ENCODE results near the gene OR4P4. TPM values are rescaled to one million over a fixed set of nuclear protein-coding genes. Genes with fewer than 3 reads are reported as not detected.

The OR4P4 gene
- total RNA-seq = not detected
- not detected for polyA plus RNA-seq
- total RNA-seq = not detected

DNA sequence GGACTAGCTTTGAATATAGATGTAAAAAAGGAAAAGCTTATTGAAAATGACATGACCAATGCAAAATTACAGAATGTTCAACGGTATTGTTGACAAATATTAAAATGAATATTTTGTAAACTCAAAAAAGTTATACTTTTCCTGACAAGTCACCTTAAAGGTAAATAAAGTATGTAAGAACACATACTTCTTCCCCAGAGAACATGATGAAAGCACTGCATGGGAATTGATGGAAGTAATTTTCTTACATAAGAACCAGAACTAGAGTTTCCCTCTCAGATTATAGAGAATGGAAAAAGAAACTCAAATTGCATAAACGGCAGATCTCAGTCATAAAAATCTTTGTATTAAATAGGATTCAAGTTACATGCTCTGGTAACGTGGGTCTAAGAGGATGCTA, at the start of gene OR4P4:
TSS of gene OR4P4 (plus strand) at position 301 of the 400 bp plus-strand sequence.
- no peaks in the 10 kb centered on the region for H3K27me3 ChIP-seq (ENCODE audit: control insufficient read depth in 2 of 2, insufficient read depth in 2 of 2, low read length in 2 of 2)
- Mint-ChIP-seq H3K27me3 (no peaks in the 10 kb centered on the region), H3K36me3 (no peaks in the 10 kb centered on the region), H3K27ac (no peak within 1 kb of the TSS), H3K9me3 (peaks cover 2 to 34% (median 7%) of the 10 kb centered on the region in 11 donors), H3K4me3 (no peak within 1 kb of the TSS), H3K4me1 (no peaks in the 10 kb centered on the region)
- intact Hi-C loops (cut with micrococcal nuclease) = loop anchor here in 1 of 2 donors (10.0 kb wide), 1 partner anchor 70 kb away; no protein-coding TSS in a partner anchor
- no peaks in the 10 kb centered on the region for H3K4me1 ChIP-seq (ENCODE audit: control insufficient read depth in 2 of 2, insufficient read depth in 2 of 2, low read length in 2 of 2)
- no peaks in the 10 kb centered on the region for H3K36me3 ChIP-seq (ENCODE audit: control insufficient read depth in 2 of 3, insufficient read depth in 3 of 3, low read length in 3 of 3)
- ChIA-PET POLR2A (no interaction called here), CTCF (no interaction called here)
- DNase-seq (no peak), ATAC-seq (no peak)
- no peaks in the 10 kb centered on the region for H3K9me3 ChIP-seq (ENCODE audit: control insufficient read depth in 2 of 3, low read length in 3 of 3)
- no peak within 1 kb of the TSS for H3K27ac ChIP-seq (ENCODE audit: low read depth, low read length)
- no peak within 1 kb of the TSS for H3K4me3 ChIP-seq (ENCODE audit: low read length)

DNA sequence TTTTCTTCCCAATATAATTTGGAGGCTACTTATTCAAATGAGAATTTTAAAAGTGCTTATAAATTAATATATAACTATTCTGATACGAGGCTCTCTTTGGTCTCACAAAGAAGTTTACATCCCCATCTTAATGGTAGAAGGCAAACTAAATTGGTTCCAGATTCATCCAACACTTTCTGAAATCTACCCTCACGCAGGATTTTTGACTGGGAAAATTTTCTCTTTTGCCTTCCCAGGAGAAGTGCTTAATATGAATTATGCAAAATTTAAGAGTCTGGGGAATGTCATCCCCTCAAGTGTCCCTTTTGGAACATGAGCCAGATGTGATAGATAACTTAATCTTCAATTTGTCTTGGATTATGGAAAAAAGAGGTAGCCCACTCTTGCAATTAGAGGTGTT, 27.4 kb upstream of the OR4P4 start, which contains the start of gene OR4C11:
TSS of gene OR4C11 (minus strand) at position 101 of the 400 bp plus-strand sequence. CDS start 3,272 bp downstream, outside the sequence.
- ATAC-seq (no peak), DNase-seq (no peak)
- POLR2A ChIA-PET = no interaction called here
- Histone ChIP-seq H3K9me3 (ENCODE audit: control insufficient read depth in 2 of 3, low read length in 3 of 3) (no peaks in the 10 kb centered on the region), H3K36me3 (ENCODE audit: control insufficient read depth in 2 of 3, insufficient read depth in 3 of 3, low read length in 3 of 3) (no peaks in the 10 kb centered on the region), H3K27me3 (ENCODE audit: control insufficient read depth in 2 of 2, insufficient read depth in 2 of 2, low read length in 2 of 2) (no peaks in the 10 kb centered on the region), H3K4me1 (ENCODE audit: control insufficient read depth in 2 of 2, insufficient read depth in 2 of 2, low read length in 2 of 2) (no peaks in the 10 kb centered on the region), H3K4me3 (ENCODE audit: low read length) (no peak within 1 kb of the TSS), H3K27ac (ENCODE audit: low read depth, low read length) (no peak within 1 kb of the TSS)
- CTCF ChIA-PET = no interaction called here
- no peaks in the 10 kb centered on the region for H3K36me3 Mint-ChIP-seq
- H3K27me3 Mint-ChIP-seq = no peaks in the 10 kb centered on the region
- H3K27ac Mint-ChIP-seq = no peak within 1 kb of the TSS
- intact Hi-C loops (cut with micrococcal nuclease) = no loop called here
- H3K9me3 Mint-ChIP-seq = peaks cover 0 to 28% (median 9%) of the 10 kb centered on the region in 11 donors
- no peak within 1 kb of the TSS for H3K4me3 Mint-ChIP-seq
- H3K4me1 Mint-ChIP-seq = no peaks in the 10 kb centered on the region

- no peaks in the 10 kb centered on the region for H3K4me1 Mint-ChIP-seq
- ChIA-PET CTCF (no interaction called here), POLR2A (no interaction called here)
- no peak overlapping the region for H3K27ac Mint-ChIP-seq
- no peak for DNase-seq
- intact Hi-C loops (cut with micrococcal nuclease) = no loop called here
- H3K9me3 Mint-ChIP-seq = peaks cover 0 to 61% (median 17%) of the 10 kb centered on the region in 11 donors
- H3K9me3 ChIP-seq (ENCODE audit: control insufficient read depth in 2 of 3, low read length in 3 of 3) = peaks cover 0 to 4% (median 0%) of the 10 kb centered on the region in 3 experiments
- no peaks in the 10 kb centered on the region for H3K36me3 ChIP-seq (ENCODE audit: control insufficient read depth in 2 of 3, insufficient read depth in 3 of 3, low read length in 3 of 3)
- H3K4me3 ChIP-seq (ENCODE audit: low read length) = no peak overlapping the region
- no peaks in the 10 kb centered on the region for H3K27me3 ChIP-seq (ENCODE audit: control insufficient read depth in 2 of 2, insufficient read depth in 2 of 2, low read length in 2 of 2)
- no peaks in the 10 kb centered on the region for H3K36me3 Mint-ChIP-seq
- no peak overlapping the region for H3K27ac ChIP-seq (ENCODE audit: low read depth, low read length)
- no peak overlapping the region for H3K4me3 Mint-ChIP-seq
- H3K4me1 ChIP-seq (ENCODE audit: control insufficient read depth in 2 of 2, insufficient read depth in 2 of 2, low read length in 2 of 2) = no peaks in the 10 kb centered on the region
- ATAC-seq = no peak
- H3K27me3 Mint-ChIP-seq = no peaks in the 10 kb centered on the region
Observed at GRCh38 chr11:55624531-55624930, 10.4 kb upstream of the OR4P4 start.

DNA sequence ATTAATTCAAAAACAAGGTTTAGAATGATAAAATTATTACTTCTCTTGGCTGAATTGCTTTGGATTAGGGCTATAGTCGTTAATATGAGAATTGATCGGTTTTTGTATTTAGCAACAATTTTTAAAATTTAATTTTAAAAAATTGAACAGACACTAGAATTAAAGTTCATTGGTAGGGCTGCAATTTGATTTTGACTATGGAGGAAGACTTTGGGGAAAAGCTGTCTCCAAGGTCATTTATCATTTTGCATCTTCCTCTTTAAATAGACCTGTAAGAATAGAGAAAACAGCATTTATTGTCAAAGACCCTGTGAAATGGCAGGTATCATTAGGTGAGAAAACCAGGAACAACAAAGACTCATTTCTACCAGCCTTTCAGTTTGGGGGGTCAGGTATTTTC, 13.1 kb downstream of the OR4P4 start, which contains the start of gene OR4S2:
TSS of gene OR4S2 (plus strand) at position 301 of the 400 bp plus-strand sequence. CDS start 2,577 bp downstream, outside the sequence.
- POLR2A ChIA-PET = no interaction called here
- Histone ChIP-seq H3K4me1 (ENCODE audit: control insufficient read depth in 2 of 2, insufficient read depth in 2 of 2, low read length in 2 of 2) (no peaks in the 10 kb centered on the region), H3K4me3 (ENCODE audit: low read length) (no peak within 1 kb of the TSS), H3K27me3 (ENCODE audit: control insufficient read depth in 2 of 2, insufficient read depth in 2 of 2, low read length in 2 of 2) (no peaks in the 10 kb centered on the region), H3K36me3 (ENCODE audit: control insufficient read depth in 2 of 3, insufficient read depth in 3 of 3, low read length in 3 of 3) (no peaks in the 10 kb centered on the region), H3K9me3 (ENCODE audit: control insufficient read depth in 2 of 3, low read length in 3 of 3) (no peaks in the 10 kb centered on the region), H3K27ac (ENCODE audit: low read depth, low read length) (no peak within 1 kb of the TSS)
- H3K4me3 Mint-ChIP-seq = no peak within 1 kb of the TSS
- H3K27ac Mint-ChIP-seq = no peak within 1 kb of the TSS
- no peaks in the 10 kb centered on the region for H3K27me3 Mint-ChIP-seq
- DNase-seq (no peak), ATAC-seq (no peak)
- intact Hi-C loops (cut with micrococcal nuclease) = no loop called here
- CTCF ChIA-PET = no interaction called here
- peaks cover 0 to 33% (median 8%) of the 10 kb centered on the region in 11 donors for H3K9me3 Mint-ChIP-seq
- no peaks in the 10 kb centered on the region for H3K4me1 Mint-ChIP-seq
- no peaks in the 10 kb centered on the region for H3K36me3 Mint-ChIP-seq

GRCh38 chr11:55652560-55652959, 17.6 kb downstream of the OR4P4 start:
- H3K36me3 ChIP-seq (ENCODE audit: control insufficient read depth in 2 of 3, insufficient read depth in 3 of 3, low read length in 3 of 3) = no peaks in the 10 kb centered on the region
- no peaks in the 10 kb centered on the region for H3K27me3 ChIP-seq (ENCODE audit: control insufficient read depth in 2 of 2, insufficient read depth in 2 of 2, low read length in 2 of 2)
- no peak overlapping the region for H3K27ac ChIP-seq (ENCODE audit: low read depth, low read length)
- no peaks in the 10 kb centered on the region for H3K4me1 ChIP-seq (ENCODE audit: control insufficient read depth in 2 of 2, insufficient read depth in 2 of 2, low read length in 2 of 2)
- H3K9me3 Mint-ChIP-seq = peaks cover 0 to 37% (median 5%) of the 10 kb centered on the region in 11 donors
- no peak for ATAC-seq
- no peak for DNase-seq
- no peaks in the 10 kb centered on the region for H3K27me3 Mint-ChIP-seq
- CTCF ChIA-PET = no interaction called here
- no peaks in the 10 kb centered on the region for H3K9me3 ChIP-seq (ENCODE audit: control insufficient read depth in 2 of 3, low read length in 3 of 3)
- no peak overlapping the region for H3K4me3 ChIP-seq (ENCODE audit: low read length)
- H3K4me3 Mint-ChIP-seq = no peak overlapping the region
- H3K27ac Mint-ChIP-seq = no peak overlapping the region
- intact Hi-C loops (cut with micrococcal nuclease) = no loop called here
- H3K36me3 Mint-ChIP-seq = no peaks in the 10 kb centered on the region
- POLR2A ChIA-PET = no interaction called here
- no peaks in the 10 kb centered on the region for H3K4me1 Mint-ChIP-seq

- no peak for DNase-seq
- CTCF ChIA-PET = no interaction called here
- no peak for ATAC-seq
- H3K36me3 ChIP-seq (ENCODE audit: control insufficient read depth in 2 of 3, insufficient read depth in 3 of 3, low read length in 3 of 3) = no peaks in the 10 kb centered on the region
- intact Hi-C loops (cut with micrococcal nuclease) = no loop called here
- no peaks in the 10 kb centered on the region for H3K27me3 ChIP-seq (ENCODE audit: control insufficient read depth in 2 of 2, insufficient read depth in 2 of 2, low read length in 2 of 2)
- H3K27ac ChIP-seq (ENCODE audit: low read depth, low read length) = no peak overlapping the region
- H3K4me3 Mint-ChIP-seq = no peak overlapping the region
- no peaks in the 10 kb centered on the region for H3K36me3 Mint-ChIP-seq
- H3K27me3 Mint-ChIP-seq = no peaks in the 10 kb centered on the region
- H3K9me3 ChIP-seq (ENCODE audit: control insufficient read depth in 2 of 3, low read length in 3 of 3) = no peaks in the 10 kb centered on the region
- POLR2A ChIA-PET = no interaction called here
- no peaks in the 10 kb centered on the region for H3K4me1 Mint-ChIP-seq
- H3K9me3 Mint-ChIP-seq = peaks cover 0 to 39% (median 13%) of the 10 kb centered on the region in 11 donors
- no peak overlapping the region for H3K27ac Mint-ChIP-seq
- no peak overlapping the region for H3K4me3 ChIP-seq (ENCODE audit: low read length)
- H3K4me1 ChIP-seq (ENCODE audit: control insufficient read depth in 2 of 2, insufficient read depth in 2 of 2, low read length in 2 of 2) = no peaks in the 10 kb centered on the region
Observed at GRCh38 chr11:55655096-55655495, 20.2 kb downstream of the OR4P4 start.

- H3K4me3 ChIP-seq (ENCODE audit: low read length) = no peak overlapping the region
- Mint-ChIP-seq H3K9me3 (peaks cover 0 to 37% (median 12%) of the 10 kb centered on the region in 11 donors), H3K4me1 (peaks cover 0 to 1% (median 0%) of the 10 kb centered on the region in 7 donors), H3K4me3 (no peak overlapping the region), H3K27me3 (no peaks in the 10 kb centered on the region), H3K27ac (no peak overlapping the region), H3K36me3 (no peaks in the 10 kb centered on the region)
- H3K4me1 ChIP-seq (ENCODE audit: control insufficient read depth in 2 of 2, insufficient read depth in 2 of 2, low read length in 2 of 2) = no peaks in the 10 kb centered on the region
- no peak overlapping the region for H3K27ac ChIP-seq (ENCODE audit: low read depth, low read length)
- DNase-seq (no peak), ATAC-seq (no peak)
- intact Hi-C loops (cut with micrococcal nuclease) = no loop called here
- ChIA-PET POLR2A (no interaction called here), CTCF (no interaction called here)
- no peaks in the 10 kb centered on the region for H3K27me3 ChIP-seq (ENCODE audit: control insufficient read depth in 2 of 2, insufficient read depth in 2 of 2, low read length in 2 of 2)
- H3K36me3 ChIP-seq (ENCODE audit: control insufficient read depth in 2 of 3, insufficient read depth in 3 of 3, low read length in 3 of 3) = no peaks in the 10 kb centered on the region
- no peaks in the 10 kb centered on the region for H3K9me3 ChIP-seq (ENCODE audit: control insufficient read depth in 2 of 3, low read length in 3 of 3)
Observed at GRCh38 chr11:55658031-55658573, 23.2 kb downstream of the OR4P4 start.
